CD4-positive, alpha-beta T cell treated with Interleukin-15 for 1 hour (primary cell): ENCODE data around the gene IL22RA1.

Experiments used
- DNase-seq: peaks from one replicate; pipeline ENCODE4 v3.0.0-alpha.2; 2020

The IL22RA1 gene

DNA sequence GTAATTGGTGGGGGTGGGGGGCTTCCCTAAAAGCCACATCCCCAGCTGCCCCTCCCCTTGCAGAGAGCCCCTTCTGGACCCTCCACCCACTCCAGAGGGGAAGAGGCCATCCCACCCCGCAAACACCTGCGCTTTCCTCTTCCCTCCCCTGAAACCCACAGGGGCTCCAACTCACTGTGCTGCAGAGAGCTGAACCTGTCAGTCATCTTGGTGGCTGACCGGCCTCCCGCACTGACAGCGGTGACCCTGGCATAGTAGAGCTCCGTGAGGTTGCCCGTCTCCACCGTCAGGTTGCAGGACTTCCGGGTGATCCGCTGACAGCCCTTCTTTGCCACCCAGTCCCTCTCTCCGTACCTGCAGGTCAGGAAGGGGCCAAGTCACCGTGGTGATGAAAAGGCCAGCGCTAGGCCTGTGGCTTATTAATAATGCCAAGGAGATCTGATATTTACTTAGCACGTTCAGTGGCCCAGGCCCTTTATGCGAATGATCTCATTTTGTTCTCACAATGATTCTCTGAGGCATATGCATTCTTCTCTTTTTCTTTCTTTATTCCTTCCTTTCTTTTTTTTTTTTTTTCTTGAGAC lies 5.9 kb downstream of the IL22RA1 start:
- no peak for DNase-seq

DNA sequence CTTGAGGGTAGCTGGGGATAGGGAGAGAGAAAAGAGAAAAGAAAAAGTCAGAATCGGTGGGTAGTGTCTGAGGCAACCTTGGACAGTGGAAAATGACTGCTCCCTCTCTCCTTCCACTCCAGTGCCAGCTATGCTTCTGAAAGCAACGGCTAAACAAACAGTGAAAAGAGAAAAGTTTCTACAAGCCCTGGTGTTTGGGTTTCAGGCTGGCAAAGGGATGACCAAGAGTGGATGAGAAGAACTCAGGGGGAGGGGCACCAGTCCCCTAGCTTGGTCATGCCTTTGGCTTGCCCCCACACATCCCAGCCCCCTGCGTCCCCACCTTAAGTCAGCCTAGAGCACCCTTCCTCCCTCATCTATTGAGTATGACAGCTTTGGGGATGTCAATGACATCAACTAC lies 8.6 kb downstream of the IL22RA1 start:
- no peak for DNase-seq

DNA sequence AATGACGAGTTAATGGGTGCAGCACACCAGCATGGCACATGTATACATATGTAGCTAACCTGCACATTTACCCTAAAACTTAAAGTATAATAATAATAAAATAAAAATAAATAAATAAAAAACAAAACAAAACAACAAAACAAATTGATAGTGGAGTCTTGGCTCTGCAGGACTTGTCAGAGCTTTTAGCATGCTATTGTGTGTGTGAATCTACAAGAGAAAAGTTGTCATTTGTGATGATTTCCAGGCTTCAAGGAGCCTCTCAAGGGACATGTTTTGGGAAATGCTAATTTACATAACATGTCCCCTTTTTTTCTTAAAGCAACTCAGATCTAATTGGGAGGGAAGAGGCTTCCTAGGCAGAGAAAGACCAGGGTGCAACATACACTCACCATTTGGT lies 9.1 kb downstream of the IL22RA1 start:
- DNase-seq = no peak

DNA sequence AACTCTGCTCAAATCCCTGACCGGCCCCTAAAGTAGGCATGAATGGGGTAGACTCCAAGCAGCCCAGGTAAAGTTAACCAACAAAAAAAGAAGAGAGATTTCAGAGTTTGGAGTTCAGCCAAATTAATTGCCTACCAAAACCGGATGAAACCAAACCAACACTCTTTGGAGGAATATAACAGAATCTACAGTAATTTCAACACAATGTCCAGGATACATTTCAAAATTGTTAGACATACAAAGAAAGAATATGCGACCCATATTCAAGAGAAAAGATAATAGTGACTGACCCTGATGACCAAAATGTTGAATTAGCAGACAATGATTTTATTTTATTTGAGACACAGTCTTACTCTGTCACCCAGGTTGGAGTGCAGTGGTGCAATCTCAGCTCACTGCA lies 12.6 kb downstream of the IL22RA1 start:
- no peak for DNase-seq

DNA sequence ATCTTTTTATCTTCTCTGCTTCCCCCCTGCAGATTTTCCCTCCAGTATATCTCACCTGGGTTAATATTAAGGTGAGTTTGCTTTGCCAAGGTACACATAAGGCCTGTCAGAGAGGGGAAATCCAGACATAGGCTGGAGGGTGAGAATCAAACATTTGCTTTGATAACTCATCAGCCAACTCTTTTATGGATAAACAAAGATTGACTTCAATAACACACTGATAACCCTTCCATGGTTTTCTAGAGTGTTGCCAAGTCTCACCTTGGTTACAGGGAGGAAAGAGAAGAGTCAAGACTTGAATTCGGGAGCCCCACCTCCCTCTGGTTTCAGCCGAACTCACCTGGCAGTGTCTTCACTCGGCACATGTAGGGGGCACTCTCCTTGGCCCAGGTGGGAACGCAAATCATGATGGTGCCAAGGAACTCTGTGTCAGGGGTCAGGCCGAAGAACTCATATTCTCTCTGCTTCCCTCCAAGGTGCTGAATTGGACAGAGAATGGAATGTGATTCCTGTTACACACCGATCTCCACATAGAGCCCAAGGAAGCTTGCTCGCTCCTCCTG lies 15.1 kb downstream of the IL22RA1 start:
- no peak for DNase-seq

DNA sequence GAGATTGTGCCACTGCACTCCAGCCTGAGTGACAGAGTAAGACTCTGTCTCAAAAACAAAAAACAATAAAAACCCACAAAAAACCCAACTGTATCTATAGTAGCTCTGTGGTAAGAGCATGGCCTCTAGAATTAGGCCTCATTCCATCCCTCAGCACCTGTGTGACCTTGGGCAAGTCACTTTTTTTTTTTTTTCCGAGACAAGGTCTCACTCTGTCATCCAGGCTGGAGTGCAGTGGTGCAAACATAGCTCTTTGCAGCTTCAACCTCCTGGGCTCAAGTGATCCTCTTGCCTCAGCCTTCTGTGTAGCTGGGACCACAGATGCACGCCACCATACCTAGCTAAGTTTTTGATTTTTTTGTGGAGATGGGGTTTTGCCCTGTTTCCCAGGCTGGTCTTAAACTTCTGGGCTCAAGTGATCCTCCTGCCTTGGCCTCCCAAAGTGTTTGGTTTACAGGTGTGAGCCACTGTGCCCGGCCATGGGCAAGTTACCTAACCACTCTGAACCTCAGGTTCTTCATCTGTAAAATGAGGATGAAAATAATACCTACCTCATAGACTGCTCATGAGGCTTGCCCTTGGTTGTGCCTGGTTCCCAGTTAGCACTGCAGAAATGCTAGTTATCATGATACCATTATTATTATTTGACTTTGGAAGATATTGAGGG lies 15.7 kb downstream of the IL22RA1 start:
- DNase-seq = no peak

DNA sequence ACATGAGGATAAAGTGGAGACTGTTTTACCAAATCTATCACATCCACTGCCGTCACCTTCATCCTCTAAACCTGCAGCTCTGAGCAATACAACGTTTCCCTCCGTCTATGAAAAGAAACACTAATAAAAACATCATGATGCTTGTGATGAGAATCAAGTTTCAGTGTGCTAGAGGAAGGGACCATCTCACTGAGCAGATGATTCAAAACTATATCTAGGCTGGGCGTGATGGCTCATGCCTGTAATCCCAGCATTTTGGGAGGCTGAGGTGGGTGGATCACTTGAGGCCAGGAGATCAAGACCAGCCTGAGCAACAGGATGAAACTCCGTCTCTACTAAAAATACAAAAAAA lies 16.3 kb downstream of the IL22RA1 start:
- DNase-seq = no peak

DNA sequence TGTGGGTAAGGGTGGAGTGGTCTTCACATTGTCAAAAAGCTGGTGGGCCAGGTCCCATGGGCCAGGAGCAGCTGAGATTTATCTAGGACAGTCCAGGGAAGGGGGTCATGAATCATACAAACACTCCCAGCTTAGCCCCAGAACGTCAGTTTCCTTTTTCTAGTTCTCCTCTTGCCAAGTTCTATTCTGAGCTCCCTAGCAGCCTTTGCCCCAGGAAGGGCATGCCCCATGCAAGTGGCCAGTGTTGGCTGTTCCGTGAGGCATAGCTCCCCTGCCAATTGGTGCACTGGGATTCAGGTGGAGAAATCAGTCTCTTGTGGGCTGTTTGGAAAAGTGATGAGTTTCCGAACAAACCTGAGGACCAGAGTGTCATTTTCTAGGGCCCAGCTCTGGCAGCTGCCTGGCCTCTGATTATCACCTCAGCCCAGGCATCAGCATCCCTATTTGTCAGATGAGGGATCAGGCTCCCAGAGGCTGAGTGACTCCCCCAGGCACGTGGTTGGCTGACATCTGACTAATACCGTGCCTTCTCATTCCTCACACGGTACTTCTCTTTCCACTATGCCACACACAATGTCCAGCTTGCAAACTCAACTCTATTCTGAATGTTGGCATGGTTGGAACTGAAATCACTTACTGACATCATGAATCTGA lies 16.8 kb downstream of the IL22RA1 start:
- DNase-seq = no peak

DNA sequence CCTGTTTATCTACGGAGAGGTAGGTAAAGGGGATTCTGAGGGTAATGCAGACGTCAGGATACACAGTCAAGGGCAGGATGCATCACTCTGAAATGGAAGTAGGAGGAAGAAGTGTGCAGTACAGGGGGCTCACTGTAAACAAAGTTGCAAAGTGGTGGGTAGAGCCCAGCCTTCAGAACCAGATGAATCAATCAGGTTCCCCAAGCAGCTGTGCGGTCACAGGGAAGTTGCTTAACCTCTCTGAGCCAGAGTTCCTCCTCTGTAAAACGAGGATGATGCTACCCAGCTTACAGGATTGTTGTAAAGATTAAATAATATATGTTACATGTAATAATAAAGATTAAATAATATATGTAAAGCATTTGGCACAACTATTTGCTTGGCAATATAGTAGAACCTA lies 17.5 kb downstream of the IL22RA1 start:
- DNase-seq = no peak

DNA sequence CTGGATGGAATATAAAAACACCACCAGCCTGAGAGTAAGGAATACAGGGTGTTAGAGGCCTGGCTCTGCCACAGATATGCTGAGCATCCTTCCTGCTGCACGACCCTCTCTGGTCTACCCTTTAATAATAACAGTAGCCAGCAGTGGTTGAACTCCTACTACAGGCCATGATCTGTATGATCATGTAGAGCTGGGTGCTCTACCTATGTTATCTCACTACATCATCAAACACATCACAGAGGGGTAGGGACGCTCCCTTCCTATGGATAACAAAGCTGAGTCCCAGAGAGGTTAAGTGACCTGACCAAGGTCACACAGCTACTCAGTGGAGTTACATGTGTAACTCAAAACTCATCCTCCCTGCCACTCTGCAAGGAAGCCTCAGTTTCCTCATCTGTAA lies 18.0 kb downstream of the IL22RA1 start:
- DNase-seq = no peak

DNA sequence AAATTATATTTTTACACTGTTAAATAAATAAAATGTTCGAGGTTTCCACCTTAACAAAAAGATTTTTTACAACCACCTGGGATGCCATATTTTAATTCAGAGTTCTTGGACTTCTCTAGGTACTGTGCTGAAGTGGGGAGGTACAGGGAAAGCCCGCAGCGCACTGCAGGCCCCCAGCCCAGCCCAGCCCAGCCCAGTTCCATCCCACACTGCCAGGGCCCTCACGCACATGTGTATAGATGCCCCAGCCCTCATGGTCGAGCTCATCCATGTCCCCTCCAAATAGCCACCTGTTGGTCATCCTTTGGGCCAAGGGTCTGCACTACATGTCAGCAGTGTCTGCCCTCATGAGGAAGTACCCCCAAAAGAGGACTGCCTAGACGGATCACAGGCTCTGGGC lies 19.3 kb downstream of the IL22RA1 start:
- no peak for DNase-seq

DNA sequence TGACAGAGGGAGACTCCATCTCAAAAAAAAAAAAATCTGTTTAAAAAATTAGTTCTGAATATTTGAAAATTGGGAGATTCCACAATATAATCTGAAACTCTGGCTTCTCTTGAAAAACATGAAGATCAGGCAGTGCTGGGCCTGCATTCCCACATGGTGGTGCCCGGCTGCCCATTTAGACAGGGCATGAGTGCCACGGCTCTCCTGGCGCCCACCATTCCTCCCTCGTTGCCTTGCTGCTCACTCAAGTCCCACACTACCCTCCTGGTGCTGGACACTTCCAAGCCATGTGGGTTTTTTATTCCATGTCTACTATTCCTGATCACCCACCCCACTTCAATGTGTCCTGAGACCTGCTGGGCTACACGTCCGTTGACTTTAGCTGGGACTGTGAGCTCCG lies 20.2 kb downstream of the IL22RA1 start:
- DNase-seq = no peak

DNA sequence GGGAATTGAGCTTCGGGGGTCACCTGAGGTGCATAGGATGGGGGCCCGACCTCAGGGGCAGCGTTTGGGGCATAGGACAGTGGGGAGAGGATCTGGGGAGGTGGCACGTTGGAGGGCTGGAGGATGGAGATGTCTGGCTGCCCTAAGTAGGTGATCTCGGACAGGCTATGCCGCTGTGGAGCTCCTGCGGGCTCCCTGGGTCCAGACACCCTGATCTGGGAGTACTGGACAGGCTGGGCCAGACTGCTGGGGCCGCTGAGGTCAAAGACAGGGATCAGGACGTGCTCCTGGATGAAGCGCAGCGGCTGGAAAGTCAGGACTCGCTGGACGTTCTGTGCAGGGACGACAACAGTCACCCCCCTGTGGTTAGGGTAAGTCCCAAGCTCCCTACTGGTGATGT lies 21.5 kb downstream of the IL22RA1 start:
- DNase-seq = no peak

DNA sequence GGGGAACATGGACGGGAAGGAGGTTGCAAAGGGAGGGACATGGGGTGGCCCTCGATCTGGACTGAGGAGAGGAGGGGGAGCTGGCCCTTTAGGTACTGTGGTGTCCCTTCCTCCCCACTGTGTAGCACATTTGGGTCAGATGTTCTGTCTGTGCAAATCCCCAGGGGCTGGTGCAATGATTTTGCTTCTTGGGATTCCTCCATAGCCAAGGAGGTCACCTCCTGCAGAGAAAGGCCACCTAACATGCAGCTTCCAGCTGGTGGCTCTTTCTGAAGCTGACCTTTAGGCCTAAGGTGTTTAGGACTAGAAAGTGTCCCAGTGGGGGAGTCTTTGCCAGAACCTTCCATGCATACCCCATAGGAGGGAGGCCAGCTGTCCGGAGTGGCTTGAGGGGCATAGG lies 22.0 kb downstream of the IL22RA1 start:
- no peak for DNase-seq

DNA sequence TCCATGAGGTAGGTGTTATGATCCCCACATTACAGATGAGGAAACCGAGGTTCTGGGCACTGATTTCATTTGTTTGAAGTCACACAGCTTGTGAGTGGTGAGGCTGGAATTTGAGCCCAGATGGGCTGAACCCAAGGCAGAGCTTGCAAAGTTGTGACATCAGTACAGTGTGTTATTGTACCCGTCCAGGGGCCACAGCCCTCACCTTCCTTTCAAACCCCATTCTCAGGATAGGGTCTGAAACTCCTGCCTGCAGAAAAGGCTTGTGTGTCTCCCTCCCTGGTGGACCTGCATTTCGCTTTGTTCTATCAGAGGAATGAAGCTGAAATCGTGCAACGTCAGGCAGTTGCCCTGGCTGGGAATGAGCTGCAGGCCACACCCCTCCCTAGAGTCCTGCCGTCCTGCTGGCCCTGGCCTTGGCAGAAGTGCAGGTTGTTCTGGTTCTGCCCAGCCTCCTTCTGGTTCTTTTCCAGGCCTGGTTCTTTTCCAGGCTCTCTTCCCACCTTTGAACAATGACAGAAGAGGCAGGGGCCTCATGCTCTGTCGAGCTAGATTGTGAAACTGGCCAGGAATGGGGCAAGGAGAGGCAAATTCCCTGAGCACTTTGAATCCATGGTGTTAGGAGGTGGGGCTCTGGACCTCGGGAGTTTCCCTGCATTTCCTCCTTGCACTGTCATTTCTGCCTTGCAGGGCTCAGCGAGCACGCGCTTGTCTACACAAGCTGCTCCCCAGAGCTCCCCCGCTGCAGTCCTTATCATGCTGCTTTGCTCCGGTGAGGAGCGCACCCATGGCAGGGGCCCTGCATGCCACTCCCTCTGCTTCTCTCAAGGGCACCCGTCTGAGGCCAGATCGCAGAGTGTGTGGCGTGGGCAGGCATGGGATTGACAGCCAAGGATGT lies 22.8 kb downstream of the IL22RA1 start:
- DNase-seq = no peak

DNA sequence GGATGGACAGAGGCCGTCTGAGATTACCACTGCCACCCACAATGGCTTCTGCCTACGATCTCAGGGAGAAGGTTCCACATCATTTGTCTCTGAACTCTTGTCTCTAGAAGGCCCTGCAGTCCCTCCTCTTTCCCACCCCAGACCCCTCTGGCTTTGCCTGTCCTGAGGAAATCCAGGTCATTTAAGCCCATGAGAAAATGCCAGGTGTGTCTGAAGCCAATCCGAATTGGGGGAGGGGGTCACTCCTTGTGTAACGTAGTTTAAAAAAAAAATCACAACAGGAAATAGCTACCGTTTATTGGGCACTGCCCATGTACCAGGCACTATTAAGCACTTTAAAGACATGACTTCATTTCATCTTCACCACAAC lies 23.5 kb downstream of the IL22RA1 start:
- no peak for DNase-seq

DNA sequence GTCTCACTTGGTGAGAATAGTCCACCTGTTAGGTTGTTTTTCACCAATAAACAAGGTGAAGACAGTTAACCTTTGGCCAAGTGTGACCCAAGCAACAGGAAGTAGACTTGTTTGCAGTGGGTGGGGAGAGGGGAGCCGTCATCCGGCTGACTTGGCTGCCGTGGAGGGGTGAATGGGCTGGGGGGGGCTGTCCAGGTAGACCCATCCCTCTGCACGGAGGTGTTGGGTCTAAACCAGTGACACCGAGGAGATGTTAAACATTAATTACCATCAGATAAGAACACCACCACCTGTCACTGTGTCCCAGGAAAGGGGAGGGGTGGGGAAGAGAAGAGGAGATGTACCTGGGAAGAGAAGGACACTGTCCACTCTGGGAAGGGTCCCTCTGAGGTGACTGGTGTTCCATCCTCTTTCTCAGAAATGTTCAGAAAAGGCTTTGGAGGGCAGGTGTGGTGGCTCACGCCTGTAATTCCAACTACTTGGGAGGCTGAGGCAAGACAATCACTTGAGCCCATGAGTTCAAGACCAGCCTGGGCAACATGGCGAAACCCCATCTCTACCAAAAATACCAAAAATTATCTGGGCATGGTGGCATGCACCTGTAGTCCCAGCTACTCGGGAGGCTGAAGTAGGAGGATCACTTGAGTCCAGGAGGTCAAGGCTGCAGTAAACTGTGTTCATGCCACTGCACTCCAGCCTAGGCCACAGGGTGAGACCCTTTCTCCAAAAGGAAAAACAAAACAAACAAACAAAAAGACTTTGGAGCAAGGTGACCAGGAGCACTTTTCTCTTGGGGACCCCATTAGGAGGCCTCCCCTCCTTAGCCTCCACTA lies 24.3 kb downstream of the IL22RA1 start:
- DNase-seq = no peak

DNA sequence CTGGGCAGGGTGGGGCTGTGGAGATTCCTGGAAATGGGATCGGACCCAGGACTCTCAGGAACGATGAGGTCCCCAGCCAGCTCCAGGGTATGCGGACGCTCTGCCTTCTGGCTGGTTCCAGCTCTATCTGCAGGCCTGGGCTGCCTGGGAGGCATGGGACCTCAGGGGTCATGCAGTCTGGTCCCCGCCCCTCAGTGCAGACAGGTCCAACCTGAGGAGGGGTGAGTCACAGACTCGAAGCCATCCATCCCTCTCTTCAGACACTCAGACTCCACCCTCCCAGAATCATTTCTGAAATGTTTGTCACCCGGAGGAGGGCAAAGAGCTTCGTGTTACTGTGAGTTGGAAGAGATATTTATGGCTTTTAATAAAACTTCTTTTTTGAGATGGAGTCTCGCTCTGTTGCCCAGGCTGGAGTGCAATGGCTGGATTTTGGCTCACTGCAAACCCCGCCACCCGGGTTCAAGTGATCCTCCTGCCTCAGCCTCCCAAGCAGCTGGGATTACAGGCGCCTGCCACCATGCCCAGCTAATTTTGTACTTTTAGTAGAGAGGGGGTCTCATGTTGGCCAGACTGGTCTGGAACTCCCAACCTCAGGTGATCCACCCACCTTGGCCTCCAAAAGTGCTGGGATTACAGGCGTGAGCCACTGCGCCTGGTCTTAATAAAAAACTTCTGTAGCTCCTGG lies 25.1 kb downstream of the IL22RA1 start:
- DNase-seq = no peak

DNA sequence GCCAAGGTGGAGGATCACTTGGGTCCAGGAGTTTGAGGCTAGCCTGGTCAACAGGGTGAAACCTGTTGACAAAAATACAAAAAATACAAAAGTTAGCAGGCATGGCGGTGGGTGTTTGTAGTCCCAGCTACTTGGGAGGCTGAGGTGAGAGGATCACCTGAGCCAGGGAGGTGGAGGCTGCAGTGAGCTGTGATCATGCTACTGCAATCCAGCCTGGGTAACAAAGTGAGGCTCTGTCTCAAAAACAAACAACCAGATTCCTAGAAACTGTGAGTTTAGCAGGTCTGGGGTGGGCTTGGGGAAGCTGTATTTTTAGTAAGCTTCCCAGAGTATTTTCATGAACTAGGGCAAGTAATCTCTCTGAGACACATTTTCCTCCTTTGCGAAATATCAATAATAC lies 25.8 kb downstream of the IL22RA1 start:
- no peak for DNase-seq

DNA sequence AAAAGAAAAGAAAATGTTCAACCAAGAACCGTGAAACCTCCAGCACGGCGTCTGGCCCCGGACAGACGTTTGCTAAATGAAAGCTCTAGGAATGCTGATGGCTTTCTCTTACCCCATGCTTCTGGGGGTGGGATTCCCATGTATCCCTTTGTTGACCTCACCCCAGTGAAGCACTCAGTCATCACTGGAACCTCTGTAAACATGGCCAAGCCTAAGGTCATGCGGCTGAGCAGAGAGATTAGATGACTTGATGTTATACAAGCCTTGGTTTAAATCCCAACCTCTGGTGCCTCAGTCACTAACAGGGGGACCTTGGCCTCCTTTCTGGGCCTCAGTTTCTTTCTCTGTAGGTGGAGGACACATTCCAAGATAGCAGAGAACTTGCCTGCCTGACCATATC lies 28.2 kb downstream of the IL22RA1 start:
- DNase-seq = no peak

DNA sequence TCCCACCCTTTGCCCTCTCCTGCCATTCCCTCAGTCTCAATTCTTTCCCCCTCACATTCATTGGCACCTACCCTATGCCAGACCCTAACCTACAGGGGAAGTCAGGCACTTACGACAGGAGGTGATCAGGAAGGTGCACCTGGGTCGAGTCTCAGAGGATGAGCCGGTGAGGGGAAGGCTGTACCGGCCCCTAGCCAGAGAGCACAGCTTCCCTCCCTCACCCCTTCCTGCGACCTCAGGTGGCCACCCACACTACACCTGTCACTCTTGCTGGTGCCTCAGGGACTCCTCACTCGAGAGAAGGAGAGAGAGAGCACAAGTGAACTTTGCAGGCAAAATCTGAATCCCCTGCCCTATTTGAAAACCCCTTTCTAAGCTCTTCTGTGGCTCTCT lies 29.3 kb downstream of the IL22RA1 start:
- DNase-seq = no peak
